K562 (cell line): ENCODE data around the gene ARAF. TPM values are rescaled to one million over a fixed set of nuclear protein-coding genes. Genes with fewer than 3 reads are reported as not detected.

Source experiments
- ATAC-seq: fragments of 200-7000 bp; cut with Tn5 transposase; 3 replicates; pipeline ENCODE4 v1.9.1; 2020; ENCODE audit warnings: moderate library complexity
- BruUV-seq: library from RNA; stranded (reverse); fragments of 400-500 nt; replicated peaks from 2 replicates; lab custom pipeline; 2021; lab: Mats Ljungman, UMichigan
- CTCF ChIA-PET: fragments of 300-600 bp; formaldehyde crosslinking; extraction: SDS; loops from one replicate; lab custom pipeline; 2021; ENCODE audit warnings: low intra/inter-chr PET ratio; lab: Yijun Ruan, JAX
- POLR2A ChIA-PET: fragments of 300-600, 350-650 bp; sonication (Branson Sonifier 250); formaldehyde crosslinking; extraction: SDS; loops from one replicate; lab custom pipeline; 2021; ENCODE audit warnings: antibody characterized with exemption, inconsistent platforms; lab: Yijun Ruan, JAX
- DNase-seq, 4 experiments: peaks; one replicate each; pipeline versions ENCODE4 v3.0.0 to v3.0.0-alpha.2; 2011 to 2018; ENCODE audit warnings: low spot score in 3 of 4, mixed read lengths in 3 of 4; ENCODE audit errors: extremely low read depth in 1 of 4
- FAIRE-seq: peaks from 2 replicates; lab custom pipeline; 2011; peaks lifted over from hg19 to GRCh38; lab: Jason Lieb, UNC
- H2AFZ ChIP-seq: 2 replicates; pipeline ENCODE4 v1.6.0; 2011; ENCODE audit warnings: low read depth, low read length, control low read depth, inconsistent platforms
- H3K27ac ChIP-seq: fragments of 200-600 bp; 3 replicates; pipeline ENCODE4 v1.8.0; 2011; ENCODE audit warnings: low read depth, mild to moderate bottlenecking, control low read depth, inconsistent platforms, low read length, moderate library complexity, mixed read lengths; ENCODE audit errors: extremely low read depth
- H3K27me3 ChIP-seq, 2 experiments: fragments of 300-600 bp in 1 of 2; 2 replicates in 1 of 2; 3 replicates in 1 of 2; pipeline versions ENCODE4 v1.6.0 to v1.8.0; 2011; ENCODE audit warnings: inconsistent platforms in 2 of 2, low read length in 2 of 2, mild to moderate bottlenecking in 1 of 2, mixed read lengths in 1 of 2, moderate library complexity in 1 of 2; ENCODE audit not compliant: control insufficient read depth in 2 of 2, insufficient read depth in 2 of 2
- H3K36me3 ChIP-seq: fragments of 300-600 bp; 3 replicates; pipeline ENCODE4 v1.8.0; 2011; ENCODE audit warnings: mild to moderate bottlenecking, low read length, inconsistent platforms; ENCODE audit not compliant: control insufficient read depth, insufficient read depth
- H3K4me1 ChIP-seq, 2 experiments: fragments of 200-600 bp in 1 of 2; replicated peaks in 1 of 2; 2 replicates in 1 of 2; 3 replicates in 1 of 2; pipeline versions ENCODE4 v1.5.1 to v1.8.0; 2011; ENCODE audit warnings: inconsistent platforms in 2 of 2, low read length in 2 of 2, mild to moderate bottlenecking in 1 of 2, mixed read lengths in 1 of 2, moderate library complexity in 1 of 2; ENCODE audit not compliant: control insufficient read depth in 2 of 2, insufficient read depth in 2 of 2
- H3K4me2 ChIP-seq: 2 replicates; pipeline ENCODE4 v1.6.1; 2011; ENCODE audit warnings: low read length, control low read depth, inconsistent platforms, mixed read lengths; ENCODE audit not compliant: insufficient read depth
- H3K4me3 ChIP-seq: fragments of 200-600 bp; sonication (generic), shearing (Covaris generic); 2 replicates; pipeline ENCODE4 v1.5.1; 2016; ENCODE audit warnings: control low read depth, inconsistent platforms
- H3K79me2 ChIP-seq: fragments of 200-600 bp; 3 replicates; pipeline ENCODE4 v1.8.0; 2011; ENCODE audit warnings: low read length, inconsistent platforms; ENCODE audit not compliant: control insufficient read depth, insufficient read depth
- H3K9ac ChIP-seq, 2 experiments: 2 replicates each; pipeline versions ENCODE4 v1.6.0 to v1.6.1; 2011; ENCODE audit warnings: low read depth in 2 of 2, low read length in 2 of 2, control low read depth in 1 of 2, inconsistent platforms in 1 of 2, mild to moderate bottlenecking in 1 of 2, mixed read lengths in 1 of 2; ENCODE audit not compliant: insufficient read depth in 1 of 2
- H3K9me1 ChIP-seq: one replicate; pipeline ENCODE4 v1.6.0; 2011; ENCODE audit warnings: inconsistent platforms, mild to moderate bottlenecking, low read length, moderate library complexity; ENCODE audit not compliant: control insufficient read depth, insufficient read depth
- H3K9me3 ChIP-seq: replicated peaks from 2 replicates; pipeline ENCODE4 v1.5.1; 2011; ENCODE audit warnings: low read depth, low read length, inconsistent platforms; ENCODE audit not compliant: control insufficient read depth, insufficient read depth
- H4K20me1 ChIP-seq: replicated peaks from 2 replicates; pipeline ENCODE4 v1.6.1; 2011; ENCODE audit warnings: low read length, inconsistent platforms, mixed read lengths; ENCODE audit not compliant: control insufficient read depth, insufficient read depth
- ATF4 ChIP-seq: fragments of 450-650 bp; formaldehyde crosslinking; IDR thresholded peaks from 2 replicates; pipeline ENCODE4 v1.4.0; 2022; ENCODE audit warnings: mild to moderate bottlenecking, moderate library complexity
- E2F8 ChIP-seq: fragments of 450-650 bp; IDR thresholded peaks from 2 replicates; pipeline ENCODE4 v1.7.1; 2018; ENCODE audit warnings: mild to moderate bottlenecking, low read depth; ENCODE audit not compliant: partially characterized antibody
- HOMEZ ChIP-seq: fragments of 250-450 bp; sonication (Bioruptor Pico); IDR thresholded peaks from 2 replicates; pipeline ENCODE4 v1.4.0; 2020; ENCODE audit warnings: mild to moderate bottlenecking, moderate library complexity
- MAX ChIP-seq: sonication (generic); formaldehyde crosslinking; IDR thresholded peaks from 2 replicates; pipeline ENCODE4 v1.9.0; 2022; ENCODE audit warnings: mild to moderate bottlenecking, missing genetic modification reagents
- NCOA1 ChIP-seq: fragments of 450-650 bp; IDR thresholded peaks from 2 replicates; pipeline ENCODE4 v1.6.1; 2016; ENCODE audit warnings: low read depth
- OTX1 ChIP-seq: fragments of 450-650 bp; formaldehyde crosslinking; IDR thresholded peaks from 2 replicates; pipeline ENCODE4 v1.4.0; 2022; ENCODE audit warnings: mild to moderate bottlenecking
- RUNX1 ChIP-seq: sonication (generic); IDR thresholded peaks from 2 replicates; pipeline ENCODE4 v1.6.1; 2016; ENCODE audit warnings: antibody characterized with exemption, low read depth
- SMAD3 ChIP-seq: fragments of 450-650 bp; formaldehyde crosslinking; conservative IDR thresholded peaks from 2 replicates; pipeline ENCODE4 v1.4.0; 2020; ENCODE audit warnings: mild to moderate bottlenecking
- TRIM24 ChIP-seq, 2 experiments: fragments of 450-650 bp; IDR thresholded peaks; 2 replicates each; pipeline ENCODE4 v1.6.1; 2016
- WGBS: fragments of 100-300 bp; shearing (Covaris generic); methylation state at CpG from one replicate; pipeline ENCODE4 v1.1.6; 2016; ENCODE audit warnings: low coverage, mixed read lengths; ENCODE audit not compliant: insufficient coverage; ENCODE audit errors: missing lambda C conversion rate; 5-methylcytosine and 5-hydroxymethylcytosine counted together
- in situ Hi-C: fragments of 300-500 bp; cut with MboI; formaldehyde crosslinking; loops from 4 replicates; pipeline ENCODE4 v1.15.0; 2018; ENCODE audit warnings: inconsistent platforms, mixed read lengths
- intact Hi-C: fragments of 100-400 bp; cut with micrococcal nuclease; formaldehyde crosslinking; loops from 2 replicates; pipeline ENCODE4 v1.14.2; 2022
- polyA plus RNA-seq, 8 experiments: library from polyadenylated mRNA; depleted of rRNA in 4 of 8; stranded (reverse) in 5 of 8; unstranded in 3 of 8; fragments of >200 nt; fragmentation: Nextera tagmentation in 2 of 8; fragmentation: Illumina TruSeq in 1 of 8; extraction: Ambion mirVana in 2 of 8; extraction: Trizol in 1 of 8; gene quantifications; 2 replicates each; pipeline versions ENCODE4 v1.2.1 to v1.2.3, GENCODE V29; 2011 to 2014; ENCODE audit warnings: inconsistent platforms in 1 of 8, missing spikeins in 1 of 8
- total RNA-seq, 7 experiments: library from RNA; depleted of rRNA in 6 of 7; stranded (reverse); fragments of >200 nt in 6 of 7; fragmentation: Illumina TruSeq in 2 of 7; extraction: Trizol in 2 of 7; gene quantifications; 2 replicates each; pipeline versions ENCODE4 v1.2.1 to v1.2.3, GENCODE V29; 2011 to 2021; ENCODE audit warnings: low replicate concordance in 1 of 7

ARAF gene
- total and polyA plus RNA-seq, 9 of the 15 experiments (the other 6 are each of a cell fraction or from before 2014, with no cell fraction given), result 5.5 to 70.0 (median 29.4) TPM

- ATAC-seq (no peak), DNase-seq (no peak), FAIRE-seq (no peak)
- Histone ChIP-seq H3K9ac (no peak overlapping the region), H3K4me3 (no peak overlapping the region), H3K4me1 (no peaks in the 10 kb centered on the region), H3K36me3 (no peaks in the 10 kb centered on the region), H3K4me2 (no peak overlapping the region), H3K27ac (no peak overlapping the region), H3K9me3 (no peaks in the 10 kb centered on the region), H3K27me3 (no peaks in the 10 kb centered on the region), H2AFZ (no peak overlapping the region), H3K79me2 (no peaks in the 10 kb centered on the region), H3K9me1 (no peaks in the 10 kb centered on the region), H4K20me1 (no peaks in the 10 kb centered on the region)
- CTCF ChIA-PET, result no interaction called here
- TF ChIP-seq ATF4 (CRISPR knock-in tag), result no peak
- TF ChIP-seq OTX1 (CRISPR knock-in tag), result no peak
- no peak for TF ChIP-seq RUNX1
- no peak for TF ChIP-seq MAX (CRISPR knock-in tag)
- TF ChIP-seq NCOA1, result no peak
- no peak for TF ChIP-seq E2F8
- no peak for TF ChIP-seq HOMEZ (CRISPR knock-in tag)
- no peak for TF ChIP-seq TRIM24 (IDR thresholded peaks at IDR 0.05)
- TF ChIP-seq SMAD3 (CRISPR knock-in tag), result no peak
- in situ Hi-C loops, result loop anchor here (25.0 kb wide), 1 partner anchor 521 kb away; no protein-coding TSS in a partner anchor
- 44% methylated on average over 7 of the region's 8 CpGs for WGBS
- POLR2A ChIA-PET, result no interaction called here
- intact Hi-C loops, result no loop called here
- BruUV-seq, result no TSS peak
Observed at GRCh38 chrX:47515941-47516665, 44.9 kb upstream of the ARAF start.
